Karpas-422 (cell line): ENCODE data around the gene CRIM1. TPM values are rescaled to one million over a fixed set of nuclear protein-coding genes. Genes with fewer than 3 reads are reported as not detected.

Experiments used
- DNase-seq: peaks from one replicate; pipeline ENCODE4 v3.0.0-alpha.2; 2015
- H2AFZ ChIP-seq: fragments of 200-600 bp; sonication (generic); 2 replicates; pipeline ENCODE4 v1.6.1; 2014; ENCODE audit warnings: antibody characterized with exemption, low read length, mixed read lengths
- H3K27ac ChIP-seq: fragments of 200-600 bp; sonication (generic); 2 replicates; pipeline ENCODE4 v1.5.1; 2014; ENCODE audit warnings: mild to moderate bottlenecking, low read length, moderate library complexity
- H3K27me3 ChIP-seq: fragments of 200-600 bp; sonication (generic); 2 replicates; pipeline ENCODE4 v1.6.1; 2014; ENCODE audit warnings: low read length, mixed read lengths
- H3K36me3 ChIP-seq: fragments of 200-600 bp; sonication (generic); 2 replicates; pipeline ENCODE4 v1.6.1; 2014; ENCODE audit warnings: low read length, mixed read lengths; ENCODE audit not compliant: insufficient read depth
- H3K4me1 ChIP-seq: fragments of 200-600 bp; sonication (generic); 2 replicates; pipeline ENCODE4 v1.6.1; 2014; ENCODE audit warnings: mild to moderate bottlenecking, low read length, mixed read lengths
- H3K4me2 ChIP-seq: fragments of 200-600 bp; sonication (generic); 2 replicates; pipeline ENCODE4 v1.6.1; 2014; ENCODE audit warnings: low read length, low read depth, mild to moderate bottlenecking; ENCODE audit not compliant: poor library complexity, severe bottlenecking
- H3K4me3 ChIP-seq: fragments of 200-600 bp; sonication (generic); 2 replicates; pipeline ENCODE4 v1.5.1; 2014; ENCODE audit warnings: mild to moderate bottlenecking, antibody characterized with exemption, low read length, mixed read lengths
- H3K79me2 ChIP-seq: fragments of 200-600 bp; sonication (generic); 2 replicates; pipeline ENCODE4 v1.6.1; 2014; ENCODE audit warnings: mild to moderate bottlenecking, low read length, mixed read lengths
- H3K9ac ChIP-seq: fragments of 200-600 bp; sonication (generic); 2 replicates; pipeline ENCODE4 v1.6.0; 2014; ENCODE audit warnings: low read length
- H3K9me2 ChIP-seq: fragments of 200-600 bp; sonication (generic), shearing (Covaris generic); replicated peaks from 2 replicates; pipeline ENCODE4 v1.6.0; 2014; ENCODE audit warnings: mild to moderate bottlenecking, low read length, moderate library complexity; ENCODE audit not compliant: insufficient read depth
- H3K9me3 ChIP-seq: fragments of 300-700, 200-600 bp; sonication (generic); 2 replicates; pipeline ENCODE4 v1.6.1; 2014; ENCODE audit warnings: low read length, mixed read lengths
- H4K20me1 ChIP-seq: fragments of 200-600 bp; sonication (generic); 2 replicates; pipeline ENCODE4 v1.6.1; 2014; ENCODE audit warnings: mild to moderate bottlenecking, antibody characterized with exemption, low read length, low read depth; ENCODE audit not compliant: insufficient read depth
- total RNA-seq: library from RNA; depleted of rRNA; stranded (reverse); fragments of >200 nt; shearing (Covaris generic); gene quantifications from 2 replicates; pipeline ENCODE4 v1.2.3, GENCODE V29; 2014; ENCODE audit warnings: low replicate concordance

The CRIM1 gene
- total RNA-seq, 1 experiment from 2014 or later, result not detected

DNA sequence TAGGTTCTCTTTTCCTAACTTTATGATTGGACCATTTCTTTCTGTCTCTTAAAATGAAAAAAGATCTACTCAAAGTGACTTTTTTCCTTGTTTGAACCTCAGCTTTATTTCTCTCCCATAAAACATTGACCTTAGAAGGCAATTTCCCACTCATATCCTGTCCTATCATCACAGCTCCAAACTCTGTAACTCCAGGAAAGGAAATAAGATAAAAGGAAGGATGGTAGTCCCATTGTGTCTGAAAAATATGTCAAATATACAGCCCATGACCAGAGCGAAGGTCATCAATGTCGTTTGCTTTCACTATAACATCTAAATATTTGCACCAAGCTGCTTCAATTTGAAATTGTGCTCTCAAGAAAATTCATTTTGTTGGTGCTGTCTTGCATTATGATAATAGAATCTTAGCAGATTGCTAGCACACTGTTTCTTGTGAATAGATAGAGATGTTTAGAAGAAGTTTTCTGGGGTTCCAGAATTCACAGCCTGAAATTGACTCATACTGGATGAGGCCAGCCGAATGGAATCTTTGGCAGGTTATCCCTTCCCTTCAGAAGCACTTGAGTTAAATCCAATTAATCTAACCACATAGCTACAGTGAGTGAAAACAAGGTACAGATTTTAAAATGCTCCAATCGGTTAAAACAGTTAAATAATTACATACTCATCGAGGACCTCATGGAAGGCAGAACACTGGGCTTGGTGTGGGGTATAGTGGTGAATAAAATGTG lies 95.1 kb downstream of the CRIM1 start:
- Histone ChIP-seq H4K20me1 (no peaks in the 10 kb centered on the region), H3K9me2 (no peaks in the 10 kb centered on the region), H2AFZ (no peak overlapping the region), H3K27ac (no peak overlapping the region), H3K4me1 (no peaks in the 10 kb centered on the region), H3K9ac (no peak overlapping the region), H3K4me2 (no peak overlapping the region), H3K4me3 (no peak overlapping the region), H3K36me3 (no peaks in the 10 kb centered on the region), H3K27me3 (no peaks in the 10 kb centered on the region), H3K79me2 (no peaks in the 10 kb centered on the region), H3K9me3 (no peaks in the 10 kb centered on the region)
- DNase-seq, result no peak

DNA sequence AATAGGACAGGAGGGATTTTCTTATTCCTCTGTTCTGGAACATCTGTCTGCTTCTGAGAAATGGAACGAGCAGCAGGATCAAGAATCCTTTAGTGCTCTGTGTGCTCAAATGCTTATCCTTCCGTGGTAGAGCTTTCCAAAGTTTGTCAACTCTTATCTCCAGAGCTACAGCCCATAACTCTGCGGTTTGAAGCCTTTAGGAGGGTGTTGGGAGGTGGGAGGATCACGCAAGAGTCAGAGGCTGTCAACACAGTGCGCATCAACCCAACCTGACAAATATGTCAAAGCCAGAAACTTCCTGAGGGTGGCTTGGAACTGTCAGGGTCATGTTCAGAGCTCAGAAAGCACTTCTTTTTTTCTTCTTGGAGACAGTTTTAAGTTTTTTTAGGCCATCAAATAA lies 95.9 kb downstream of the CRIM1 start:
- Histone ChIP-seq H3K27ac (no peak overlapping the region), H3K4me2 (no peak overlapping the region), H4K20me1 (no peaks in the 10 kb centered on the region), H3K9me2 (no peaks in the 10 kb centered on the region), H3K4me1 (no peaks in the 10 kb centered on the region), H3K9me3 (no peaks in the 10 kb centered on the region), H2AFZ (no peak overlapping the region), H3K36me3 (no peaks in the 10 kb centered on the region), H3K27me3 (no peaks in the 10 kb centered on the region), H3K79me2 (no peaks in the 10 kb centered on the region), H3K4me3 (no peak overlapping the region), H3K9ac (no peak overlapping the region)
- DNase-seq, result no peak

DNA sequence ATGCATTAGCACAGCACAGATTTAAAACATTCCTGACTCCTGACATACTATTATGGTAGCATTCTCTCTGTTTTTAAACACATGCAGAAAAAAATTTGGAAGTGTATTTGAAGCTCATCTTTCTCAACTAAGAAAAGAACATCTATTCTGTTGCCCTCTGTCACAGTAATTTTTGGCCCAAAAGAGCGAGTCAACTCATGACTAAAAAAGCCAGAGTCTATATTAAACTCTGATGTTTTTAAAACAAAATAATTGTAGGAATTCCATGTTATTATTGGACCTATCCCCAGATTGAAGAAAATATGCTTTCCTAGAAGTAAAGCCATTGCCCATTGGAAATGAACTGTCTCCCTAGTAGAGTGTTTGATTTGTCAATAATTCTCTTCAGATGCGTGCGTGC lies 96.7 kb downstream of the CRIM1 start:
- Histone ChIP-seq H4K20me1 (no peaks in the 10 kb centered on the region), H3K9ac (no peak overlapping the region), H3K4me2 (no peak overlapping the region), H3K9me2 (no peaks in the 10 kb centered on the region), H3K4me3 (no peak overlapping the region), H3K9me3 (no peaks in the 10 kb centered on the region), H3K27ac (no peak overlapping the region), H3K36me3 (no peaks in the 10 kb centered on the region), H3K27me3 (no peaks in the 10 kb centered on the region), H3K79me2 (no peaks in the 10 kb centered on the region), H3K4me1 (no peaks in the 10 kb centered on the region), H2AFZ (no peak overlapping the region)
- DNase-seq, result no peak

- H4K20me1 ChIP-seq, result no peaks in the 10 kb centered on the region
- H2AFZ ChIP-seq, result no peak overlapping the region
- H3K9me2 ChIP-seq, result no peaks in the 10 kb centered on the region
- no peak overlapping the region for H3K27ac ChIP-seq
- H3K79me2 ChIP-seq, result no peaks in the 10 kb centered on the region
- no peaks in the 10 kb centered on the region for H3K36me3 ChIP-seq
- no peak overlapping the region for H3K4me3 ChIP-seq
- no peak overlapping the region for H3K9ac ChIP-seq
- no peak overlapping the region for H3K4me2 ChIP-seq
- no peak for DNase-seq
- H3K4me1 ChIP-seq, result no peaks in the 10 kb centered on the region
- H3K27me3 ChIP-seq, result no peaks in the 10 kb centered on the region
- no peaks in the 10 kb centered on the region for H3K9me3 ChIP-seq
Observed at GRCh38 chr2:36453652-36454051, 98.1 kb downstream of the CRIM1 start.

- Histone ChIP-seq H3K9ac (no peak overlapping the region), H3K4me2 (no peak overlapping the region), H3K36me3 (no peaks in the 10 kb centered on the region), H3K9me2 (no peaks in the 10 kb centered on the region), H3K9me3 (no peaks in the 10 kb centered on the region), H3K4me1 (no peaks in the 10 kb centered on the region), H3K27me3 (no peaks in the 10 kb centered on the region), H3K4me3 (no peak overlapping the region), H3K79me2 (no peaks in the 10 kb centered on the region), H2AFZ (no peak overlapping the region), H4K20me1 (no peaks in the 10 kb centered on the region), H3K27ac (no peak overlapping the region)
- no peak for DNase-seq
Observed at GRCh38 chr2:36455011-36455410, 99.4 kb downstream of the CRIM1 start.

DNA sequence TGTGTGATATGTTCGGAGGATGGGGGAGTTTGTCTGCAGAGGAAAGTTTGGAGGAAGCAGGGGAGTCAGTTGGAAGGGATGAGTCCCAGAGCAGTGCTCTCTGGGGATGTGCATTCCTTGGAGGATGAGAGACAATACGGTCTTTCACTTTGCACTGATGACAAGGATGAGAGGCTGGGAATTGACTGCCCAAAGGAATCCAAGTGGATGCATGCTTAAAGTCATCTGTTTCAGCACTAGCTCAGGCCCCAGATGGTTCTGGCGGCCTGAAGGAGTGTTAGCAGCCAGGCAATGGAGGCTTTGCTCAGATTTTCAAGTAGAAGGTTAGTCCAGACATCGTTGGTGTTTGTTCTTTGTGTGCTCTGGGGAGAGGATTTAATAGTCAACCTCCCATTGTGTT lies 100.2 kb downstream of the CRIM1 start:
- no peaks in the 10 kb centered on the region for H3K27me3 ChIP-seq
- no peak for DNase-seq
- H2AFZ ChIP-seq, result no peak overlapping the region
- no peak overlapping the region for H3K4me2 ChIP-seq
- H4K20me1 ChIP-seq, result no peaks in the 10 kb centered on the region
- no peaks in the 10 kb centered on the region for H3K36me3 ChIP-seq
- no peak overlapping the region for H3K4me3 ChIP-seq
- no peak overlapping the region for H3K27ac ChIP-seq
- no peak overlapping the region for H3K9ac ChIP-seq
- H3K4me1 ChIP-seq, result no peaks in the 10 kb centered on the region
- no peaks in the 10 kb centered on the region for H3K79me2 ChIP-seq
- no peaks in the 10 kb centered on the region for H3K9me3 ChIP-seq
- no peaks in the 10 kb centered on the region for H3K9me2 ChIP-seq

- H3K9ac ChIP-seq, result no peak overlapping the region
Observed at GRCh38 chr2:36456227-36457175, 100.9 kb downstream of the CRIM1 start.

GRCh38 chr2:36458106-36458505 lies 102.5 kb downstream of the CRIM1 start:
- H3K27ac ChIP-seq, result no peak overlapping the region
- no peaks in the 10 kb centered on the region for H3K36me3 ChIP-seq
- no peak overlapping the region for H3K4me2 ChIP-seq
- DNase-seq, result no peak
- no peaks in the 10 kb centered on the region for H4K20me1 ChIP-seq
- no peaks in the 10 kb centered on the region for H3K79me2 ChIP-seq
- H3K9me3 ChIP-seq, result no peaks in the 10 kb centered on the region
- no peaks in the 10 kb centered on the region for H3K27me3 ChIP-seq
- no peak overlapping the region for H3K4me3 ChIP-seq
- H3K9me2 ChIP-seq, result no peaks in the 10 kb centered on the region
- no peak overlapping the region for H3K9ac ChIP-seq
- no peaks in the 10 kb centered on the region for H3K4me1 ChIP-seq
- H2AFZ ChIP-seq, result no peak overlapping the region

More at GRCh38 chr2:36456227-36457175, 100.9 kb downstream of the CRIM1 start:
- H3K4me3 ChIP-seq, result no peak overlapping the region
- H3K9me3 ChIP-seq, result no peaks in the 10 kb centered on the region
- no peaks in the 10 kb centered on the region for H3K79me2 ChIP-seq
- H4K20me1 ChIP-seq, result no peaks in the 10 kb centered on the region
- DNase-seq, result no peak
- no peaks in the 10 kb centered on the region for H3K36me3 ChIP-seq
- H3K27ac ChIP-seq, result no peak overlapping the region
- H3K4me2 ChIP-seq, result no peak overlapping the region
- H3K27me3 ChIP-seq, result no peaks in the 10 kb centered on the region
- H3K4me1 ChIP-seq, result no peaks in the 10 kb centered on the region
- no peaks in the 10 kb centered on the region for H3K9me2 ChIP-seq
- H2AFZ ChIP-seq, result no peak overlapping the region
